Fibroblast of lung (primary cell): ENCODE results near the gene CLC.

Experiments used
- CTCF ChIP-seq, 2 donors: IDR thresholded peaks in 1 of 2; conservative IDR thresholded peaks in 1 of 2; 1 replicate in 1 of 2; 2 replicates in 1 of 2; pipeline ENCODE4 v1.5.1; 2011 to 2012; ENCODE audit warnings: low read length in 2 of 2, control low read depth in 1 of 2, inconsistent platforms in 1 of 2, low read depth in 1 of 2, mild to moderate bottlenecking in 1 of 2
- EZH2 ChIP-seq: IDR thresholded peaks from 2 replicates; pipeline ENCODE4 v1.5.1; 2012; ENCODE audit warnings: low read length, control low read depth, mild to moderate bottlenecking; ENCODE audit errors: missing control alignments

DNA sequence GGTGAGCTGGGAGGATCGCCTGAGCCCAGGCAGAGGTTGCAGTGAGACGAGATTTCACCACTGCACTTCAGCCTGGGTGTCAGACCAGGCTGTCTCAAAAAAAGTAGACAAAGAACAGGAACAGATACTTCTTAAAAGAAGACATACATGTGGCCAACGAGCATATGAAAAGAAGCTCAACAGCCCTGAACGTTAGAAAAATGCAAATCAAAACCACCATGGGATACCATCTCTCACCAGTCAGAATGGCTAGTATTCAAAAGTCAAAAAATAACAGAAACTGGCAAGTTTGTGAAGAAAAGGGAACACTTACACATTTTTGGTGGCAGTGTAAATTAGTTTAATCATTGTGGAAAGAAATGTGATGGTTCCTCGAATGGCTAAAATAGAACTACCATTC lies 36.5 kb downstream of the CLC start:
- TF ChIP-seq CTCF (conservative IDR thresholded peaks at IDR 0.05 in 1 of 2, IDR thresholded peaks at IDR 0.05 in 1 of 2; ENCODE audit: low read depth in 1 of 2, low read length in 2 of 2) = no peak
- TF ChIP-seq EZH2 = no peak
